Natural killer cell treated with Interleukin-12 subunit alpha and Interleukin-12 subunit beta and Interleukin-15 and Interleukin-18, amount 100 ng/mL, for 72 hours (primary cell): ENCODE results near the gene ARMC5. TPM values are rescaled to one million over a fixed set of nuclear protein-coding genes. Genes with fewer than 3 reads are reported as not detected.
"Not testable (repeated sequence)": the region's sequence is repeated elsewhere in the genome, so short reads cannot be mapped to it uniquely, and the experiment has no call there.

ENCODE experiments used
- ATAC-seq, 2 donors: fragments of 150-1000 bp; cut with Tn5 transposase in 1 of 2; sonication (Bioruptor Pico), chemical (Tn5 transposase) in 1 of 2; 2 replicates each; pipeline ENCODE4 v1.10.0; 2021
- DNase-seq: peaks from one replicate; pipeline ENCODE4 v3.0.0; 2022; ENCODE audit warnings: low spot score
- H3K27ac Mint-ChIP-seq, 2 donors: 1 replicate in 1 of 2; 2 replicates in 1 of 2; pipeline ENCODE4 v1.8.0; 2022; ENCODE audit warnings: mixed read lengths in 2 of 2, mild to moderate bottlenecking in 1 of 2, moderate library complexity in 1 of 2
- H3K27me3 Mint-ChIP-seq, 2 donors: 1 replicate in 1 of 2; 2 replicates in 1 of 2; pipeline ENCODE4 v1.8.0; 2022; ENCODE audit warnings: mixed read lengths in 2 of 2
- H3K36me3 Mint-ChIP-seq: one replicate; pipeline ENCODE4 v1.8.0; 2022; ENCODE audit warnings: mixed read lengths
- H3K4me1 Mint-ChIP-seq, 2 donors: 1 replicate in 1 of 2; 2 replicates in 1 of 2; pipeline ENCODE4 v1.8.0; 2022; ENCODE audit warnings: low read depth in 2 of 2, mixed read lengths in 2 of 2, mild to moderate bottlenecking in 1 of 2
- H3K4me3 Mint-ChIP-seq: one replicate; pipeline ENCODE4 v1.8.0; 2022; ENCODE audit warnings: mixed read lengths
- H3K9me3 Mint-ChIP-seq: 2 replicates; pipeline ENCODE4 v1.8.0; 2022; ENCODE audit warnings: mixed read lengths
- total RNA-seq, 2 donors: library from RNA; stranded (reverse); gene quantifications; one replicate each; pipeline ENCODE4 v1.2.3, GENCODE V29; 2022

ARMC5 gene
- total RNA-seq, 2 donors from 2014 or later: 31.6 to 36.0 TPM

DNA sequence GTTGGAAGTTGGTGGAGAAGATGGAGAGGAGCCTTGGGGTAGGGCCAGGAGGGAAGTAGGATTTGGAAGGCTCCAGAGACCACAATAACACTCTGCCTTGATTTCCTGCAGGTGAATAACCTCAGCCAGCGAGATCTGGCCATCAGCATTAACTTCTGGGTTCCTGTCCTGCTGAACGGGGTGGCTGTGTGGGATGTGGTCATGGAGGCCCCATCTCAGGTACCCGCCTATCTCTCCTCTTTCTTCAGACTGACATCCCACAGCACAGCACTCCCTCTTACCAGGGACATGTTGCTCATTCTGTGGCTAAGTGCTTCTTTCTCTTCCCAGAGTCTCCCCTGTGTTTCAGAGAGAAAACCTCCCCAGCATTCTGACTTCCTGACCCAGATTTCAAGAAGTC, 36.1 kb upstream of the ARMC5 start:
- H3K27me3 Mint-ChIP-seq: no peaks in the 10 kb centered on the region
- H3K4me1 Mint-ChIP-seq: peaks cover 51 to 60% of the 10 kb centered on the region in 2 donors
- no peaks in the 10 kb centered on the region for H3K36me3 Mint-ChIP-seq
- peak; percentile 58 for DNase-seq
- H3K27ac Mint-ChIP-seq: peak overlapping the region in 1 of 2 donors; percentile 44
- H3K9me3 Mint-ChIP-seq: no peaks in the 10 kb centered on the region
- H3K4me3 Mint-ChIP-seq: peak overlapping the region; percentile 21
- no peak for ATAC-seq

GRCh38 chr16:31423801-31424200, 35.5 kb upstream of the ARMC5 start:
- ATAC-seq (no peak), DNase-seq (peak; percentile 6)
- peaks cover 48 to 57% of the 10 kb centered on the region in 2 donors for H3K4me1 Mint-ChIP-seq
- no peaks in the 10 kb centered on the region for H3K9me3 Mint-ChIP-seq
- no peaks in the 10 kb centered on the region for H3K36me3 Mint-ChIP-seq
- peak overlapping the region; percentile 1 to 44 for H3K27ac Mint-ChIP-seq
- no peaks in the 10 kb centered on the region for H3K27me3 Mint-ChIP-seq
- peak overlapping the region; percentile 21 for H3K4me3 Mint-ChIP-seq

DNA sequence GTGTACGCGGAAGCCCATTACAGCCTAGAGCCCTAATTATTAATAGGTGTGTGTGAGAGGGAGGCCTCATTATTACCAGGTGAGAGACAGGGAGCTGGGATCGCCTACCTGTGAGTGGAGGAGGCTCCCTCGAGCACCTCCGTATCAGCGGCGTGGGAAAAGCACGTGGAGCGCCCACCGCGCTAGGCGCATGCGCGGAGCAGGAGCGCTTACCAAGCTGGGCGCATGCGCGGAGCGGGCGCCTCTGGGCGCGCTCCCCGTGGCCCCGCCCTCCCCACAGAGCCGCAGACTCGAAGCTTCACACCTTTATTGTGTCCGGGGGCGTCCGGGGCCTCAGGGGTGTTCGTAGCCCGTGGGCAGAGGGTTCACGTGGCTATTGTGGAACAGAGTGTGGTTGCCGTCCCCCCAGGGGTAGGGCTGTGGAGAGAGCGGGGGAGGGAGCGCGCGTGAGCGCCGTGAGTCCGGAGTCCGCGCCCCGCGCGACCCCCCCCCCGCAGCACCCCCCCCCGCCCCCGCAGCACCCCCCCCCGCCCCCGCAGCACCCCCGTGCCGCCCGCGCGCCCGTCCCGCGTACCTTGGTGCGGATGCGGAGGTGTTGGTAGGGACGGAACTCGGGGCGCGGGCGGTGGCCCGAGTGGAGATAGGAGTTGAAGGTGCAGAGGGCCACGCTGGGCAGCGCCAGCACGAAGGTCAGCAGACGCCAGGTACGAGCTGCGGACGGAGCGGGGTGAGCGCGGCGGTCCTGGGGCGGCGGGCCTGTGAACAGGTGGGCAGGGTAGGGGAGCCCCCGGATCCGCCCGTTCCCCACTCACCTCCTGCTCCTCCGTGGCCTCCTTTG, 31.6 kb upstream of the ARMC5 start:
- Mint-ChIP-seq H3K27ac (no peak overlapping the region), H3K9me3 (no peaks in the 10 kb centered on the region), H3K4me1 (peaks cover 32 to 39% of the 10 kb centered on the region in 2 donors), H3K36me3 (no peaks in the 10 kb centered on the region), H3K27me3 (no peaks in the 10 kb centered on the region), H3K4me3 (peak overlapping the region; percentile 12)
- DNase-seq: peak; percentile 77
- peak; percentile 66 to 84 for ATAC-seq

DNA sequence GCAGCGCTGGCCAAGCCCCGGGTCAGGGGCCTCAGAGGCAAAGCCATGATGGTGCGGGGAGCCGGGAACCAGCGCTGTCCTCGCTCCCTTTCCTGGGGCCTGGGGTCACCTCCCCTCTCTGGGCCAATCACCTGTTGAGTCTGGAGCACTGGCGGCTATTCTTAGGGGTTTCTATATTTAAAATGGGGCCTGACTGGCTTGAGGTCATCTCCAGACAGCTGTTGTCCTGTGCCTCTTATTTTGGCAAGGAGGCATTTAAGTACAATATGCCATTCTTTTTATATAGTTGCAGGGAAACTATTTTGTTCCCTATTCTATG, 31.1 kb upstream of the ARMC5 start, which contains the start of gene COX6A2:
Gene COX6A2 (minus strand): TSS at position 82 of the 319 bp plus-strand sequence. CDS start 35 bp downstream, at position 47.
- Mint-ChIP-seq H3K4me3 (peak within 1 kb of the TSS; percentile 56), H3K36me3 (no peaks in the 10 kb centered on the region), H3K4me1 (peaks cover 26 to 35% of the 10 kb centered on the region in 2 donors), H3K27ac (peak within 1 kb of the TSS in 1 of 2 donors; percentile 51), H3K27me3 (no peaks in the 10 kb centered on the region), H3K9me3 (no peaks in the 10 kb centered on the region)
- ATAC-seq (no peak), DNase-seq (no peak)

GRCh38 chr16:31428638-31429247, 30.6 kb upstream of the ARMC5 start:
- H3K27ac Mint-ChIP-seq: peak overlapping the region in 1 of 2 donors; percentile 51
- DNase-seq (no peak), ATAC-seq (no peak)
- H3K27me3 Mint-ChIP-seq: no peaks in the 10 kb centered on the region
- peak overlapping the region; percentile 56 for H3K4me3 Mint-ChIP-seq
- no peaks in the 10 kb centered on the region for H3K36me3 Mint-ChIP-seq
- no peaks in the 10 kb centered on the region for H3K9me3 Mint-ChIP-seq
- peaks cover 21 to 30% of the 10 kb centered on the region in 2 donors for H3K4me1 Mint-ChIP-seq

DNA sequence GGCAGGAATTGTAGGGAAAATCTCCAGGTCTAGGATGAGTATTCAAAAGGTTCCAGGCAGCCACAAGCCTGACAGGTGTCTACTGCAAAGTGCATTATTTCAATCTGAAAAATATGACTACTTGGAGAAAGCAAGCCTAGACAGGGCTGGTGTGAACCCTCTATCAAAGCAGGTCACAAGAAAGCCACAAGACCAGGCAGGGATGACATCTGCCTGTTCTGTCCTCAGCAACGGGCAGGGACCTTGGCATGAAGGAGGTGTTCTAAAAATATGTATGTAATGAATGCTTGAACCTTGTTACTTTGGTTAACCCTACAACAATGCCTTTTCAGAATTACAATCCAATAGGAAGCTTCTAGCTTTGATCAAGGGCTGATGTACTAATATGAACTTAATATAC, 30.0 kb upstream of the ARMC5 start:
- no peaks in the 10 kb centered on the region for H3K9me3 Mint-ChIP-seq
- DNase-seq (no peak), ATAC-seq (no peak)
- H3K36me3 Mint-ChIP-seq: no peaks in the 10 kb centered on the region
- peaks cover 20 to 27% of the 10 kb centered on the region in 2 donors for H3K4me1 Mint-ChIP-seq
- no peaks in the 10 kb centered on the region for H3K27me3 Mint-ChIP-seq
- H3K27ac Mint-ChIP-seq: peak overlapping the region in 1 of 2 donors; percentile 51
- no peak overlapping the region for H3K4me3 Mint-ChIP-seq

DNA sequence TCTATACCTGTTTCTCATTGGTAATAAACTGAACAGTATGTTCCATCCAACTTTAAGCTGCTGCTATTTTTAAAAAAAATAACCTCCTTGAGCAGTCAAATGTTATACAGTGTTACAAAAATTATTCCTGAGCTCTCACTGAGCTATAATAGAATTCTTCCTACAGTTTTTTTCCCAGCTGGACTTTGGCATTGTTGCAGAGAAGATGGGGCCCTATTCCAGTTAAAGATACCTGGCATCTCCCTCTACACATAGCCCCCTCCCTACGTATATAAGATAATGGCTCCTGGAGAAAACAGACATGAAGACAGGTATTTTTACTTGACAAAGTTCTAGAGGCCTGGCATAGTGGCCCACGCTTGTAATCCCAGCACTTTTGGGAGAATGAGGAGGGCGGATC, 29.5 kb upstream of the ARMC5 start:
- peaks cover 19 to 25% of the 10 kb centered on the region in 2 donors for H3K4me1 Mint-ChIP-seq
- ATAC-seq: no peak
- H3K9me3 Mint-ChIP-seq: no peaks in the 10 kb centered on the region
- DNase-seq: no peak
- no peaks in the 10 kb centered on the region for H3K27me3 Mint-ChIP-seq
- no peak overlapping the region for H3K4me3 Mint-ChIP-seq
- H3K27ac Mint-ChIP-seq: no peak overlapping the region
- no peaks in the 10 kb centered on the region for H3K36me3 Mint-ChIP-seq

DNA sequence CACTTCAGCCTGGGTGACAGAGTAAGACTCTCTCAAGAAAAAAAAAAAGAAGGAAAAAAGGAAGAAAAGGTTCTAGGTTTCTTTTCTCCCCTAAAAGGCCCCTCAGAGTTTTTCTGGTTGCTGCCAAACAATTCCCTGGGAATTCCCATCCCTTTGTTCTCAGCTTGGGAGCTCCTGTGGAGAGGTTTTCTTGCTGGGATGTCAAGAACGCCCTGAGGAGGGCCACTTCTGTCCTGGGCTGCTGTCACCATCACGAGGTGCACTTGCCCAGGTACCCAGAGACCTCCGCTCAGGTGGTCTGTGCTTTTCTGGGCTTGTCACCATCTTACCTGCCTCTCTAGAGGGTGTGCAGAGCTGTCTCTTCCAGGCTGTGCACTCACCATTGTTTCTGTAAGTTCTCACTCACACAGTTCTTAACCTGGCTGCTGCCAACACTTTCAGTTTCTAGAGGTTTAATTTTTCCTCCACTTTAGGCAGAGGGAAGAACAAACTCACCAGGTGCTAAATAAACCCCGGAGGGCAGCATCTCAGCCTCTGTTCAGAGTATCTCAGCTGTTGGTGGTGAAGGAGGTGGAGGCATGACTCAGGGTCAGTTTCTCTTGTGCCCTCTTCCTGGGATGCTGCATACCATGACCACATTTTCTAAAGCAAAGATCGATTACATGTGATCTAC, 28.8 kb upstream of the ARMC5 start:
- Mint-ChIP-seq H3K27ac (no peak overlapping the region), H3K4me3 (no peak overlapping the region), H3K36me3 (no peaks in the 10 kb centered on the region), H3K9me3 (no peaks in the 10 kb centered on the region), H3K27me3 (no peaks in the 10 kb centered on the region), H3K4me1 (peaks cover 15 to 19% of the 10 kb centered on the region in 2 donors)
- no peak for ATAC-seq
- peak; percentile 41 for DNase-seq

GRCh38 chr16:31435341-31436220, 23.7 kb upstream of the ARMC5 start:
- no peaks in the 10 kb centered on the region for H3K9me3 Mint-ChIP-seq
- no peaks in the 10 kb centered on the region for H3K27me3 Mint-ChIP-seq
- peak; percentile 49 for DNase-seq
- no peak overlapping the region for H3K4me3 Mint-ChIP-seq
- H3K27ac Mint-ChIP-seq: no peak overlapping the region
- H3K4me1 Mint-ChIP-seq: peaks cover 21 to 26% of the 10 kb centered on the region in 2 donors
- ATAC-seq: no peak
- no peaks in the 10 kb centered on the region for H3K36me3 Mint-ChIP-seq

DNA sequence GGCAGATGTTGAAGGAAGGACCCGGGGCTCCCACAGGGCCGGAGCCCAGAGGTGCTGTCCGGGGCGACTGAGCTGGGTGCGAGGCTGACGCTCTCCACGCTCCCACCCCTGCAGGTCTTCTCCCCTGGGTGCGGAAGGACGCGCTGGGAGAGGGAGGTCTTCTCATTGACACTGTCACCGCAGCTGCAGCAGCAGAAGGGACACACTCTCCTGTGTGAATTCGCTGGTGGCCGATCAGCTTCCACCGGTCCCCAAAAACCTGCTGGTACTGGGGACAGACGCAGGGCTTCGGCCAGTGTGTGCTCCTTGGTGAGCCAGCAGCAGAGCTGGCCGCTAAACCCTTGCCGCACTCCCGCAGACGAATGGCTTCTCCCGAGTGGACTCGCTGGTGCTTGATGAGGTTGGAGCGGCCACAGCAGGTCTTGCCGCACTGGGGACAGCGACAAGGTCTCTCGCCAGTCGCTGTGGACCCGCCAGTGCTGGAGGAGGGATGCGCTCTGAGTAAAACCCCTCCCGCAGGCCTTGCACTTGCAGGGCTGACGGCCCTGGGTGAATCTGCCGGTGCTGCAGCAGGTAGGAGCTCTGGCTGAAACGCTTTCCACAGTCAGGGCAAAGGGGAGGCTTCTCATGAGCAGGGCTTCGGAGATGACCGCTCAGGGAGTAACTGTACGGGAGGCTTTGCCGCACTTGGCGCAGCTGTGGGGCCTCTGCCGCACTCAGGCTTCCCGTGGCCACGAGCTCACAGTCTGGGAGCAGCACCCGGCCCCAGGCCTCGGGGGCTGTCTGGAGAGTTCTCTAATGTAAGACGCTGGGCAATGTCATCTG, 22.9 kb upstream of the ARMC5 start:
- Mint-ChIP-seq H3K36me3 (no peaks in the 10 kb centered on the region), H3K9me3 (no peaks in the 10 kb centered on the region), H3K27ac (peak overlapping the region in 1 of 2 donors; percentile 18), H3K4me1 (peaks cover 17 to 25% of the 10 kb centered on the region in 2 donors), H3K4me3 (no peak overlapping the region), H3K27me3 (no peaks in the 10 kb centered on the region)
- ATAC-seq: no peak
- peak; percentile 55 for DNase-seq

DNA sequence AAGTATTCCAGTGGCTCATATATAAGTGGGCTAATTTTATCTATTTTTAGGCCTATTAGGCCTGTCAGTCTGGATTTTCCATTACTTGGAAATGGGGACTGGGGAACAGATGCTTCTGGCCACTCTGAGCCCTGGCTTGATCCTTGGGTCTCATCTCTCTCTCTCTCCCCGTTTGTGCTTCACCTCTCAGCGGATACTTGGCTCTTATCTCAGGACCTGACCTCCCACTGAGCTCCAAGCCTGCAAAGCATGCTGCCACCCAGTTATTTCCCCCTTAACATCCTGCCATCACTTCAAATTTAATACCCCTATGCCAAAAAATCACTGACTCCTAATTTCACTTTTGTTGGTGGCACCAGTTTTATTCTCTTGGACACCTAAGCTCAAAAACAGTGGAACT, 20.9 kb upstream of the ARMC5 start:
- Mint-ChIP-seq H3K27me3 (no peaks in the 10 kb centered on the region), H3K4me3 (peak overlapping the region; percentile 28), H3K27ac (peak overlapping the region in 1 of 2 donors; percentile 1), H3K9me3 (no peaks in the 10 kb centered on the region), H3K36me3 (no peaks in the 10 kb centered on the region), H3K4me1 (peaks cover 25 to 36% of the 10 kb centered on the region in 2 donors)
- DNase-seq (peak; percentile 38), ATAC-seq (no peak)

GRCh38 chr16:31439023-31439422, 20.3 kb upstream of the ARMC5 start:
- H3K36me3 Mint-ChIP-seq, H3K9me3 Mint-ChIP-seq, H3K27me3 Mint-ChIP-seq: not testable (repeated sequence)
- H3K27ac Mint-ChIP-seq: peak overlapping the region in 1 of 2 donors; percentile 1
- H3K4me3 Mint-ChIP-seq: peak overlapping the region; percentile 30
- ATAC-seq (peak in 1 of 2 donors; percentile 51), DNase-seq (peak; percentile 60)
- peaks cover 25 to 36% of the 10 kb centered on the region in 2 donors for H3K4me1 Mint-ChIP-seq
